HG03439 (cell line): ENCODE measurements around the gene CACHD1.
"Not testable (repeated sequence)": the region's sequence is repeated elsewhere in the genome, so short reads cannot be mapped to it uniquely, and the experiment has no call there.

Experiments
- ATAC-seq: cut with Tn5 transposase; IDR thresholded peaks from one replicate; pipeline ENCODE4 v1.9.1; 2021; ENCODE audit warnings: mild to moderate bottlenecking, moderate library complexity; ENCODE audit not compliant: unreplicated experiment

CACHD1 gene

GRCh38 chr1:64495878-64496277 is 25.9 kb downstream of the CACHD1 start:
- ATAC-seq, result no peak

GRCh38 chr1:64496606-64497005 is 26.7 kb downstream of the CACHD1 start:
- ATAC-seq, result no peak

- ATAC-seq, result no peak
These were observed 27.4 kb downstream of the CACHD1 start for GRCh38 chr1:64497088-64497883.

- ATAC-seq, result no peak
These were observed 28.4 kb downstream of the CACHD1 start for GRCh38 chr1:64498325-64498724.

GRCh38 chr1:64499011-64499410 is 29.1 kb downstream of the CACHD1 start:
- ATAC-seq, result no peak

DNA sequence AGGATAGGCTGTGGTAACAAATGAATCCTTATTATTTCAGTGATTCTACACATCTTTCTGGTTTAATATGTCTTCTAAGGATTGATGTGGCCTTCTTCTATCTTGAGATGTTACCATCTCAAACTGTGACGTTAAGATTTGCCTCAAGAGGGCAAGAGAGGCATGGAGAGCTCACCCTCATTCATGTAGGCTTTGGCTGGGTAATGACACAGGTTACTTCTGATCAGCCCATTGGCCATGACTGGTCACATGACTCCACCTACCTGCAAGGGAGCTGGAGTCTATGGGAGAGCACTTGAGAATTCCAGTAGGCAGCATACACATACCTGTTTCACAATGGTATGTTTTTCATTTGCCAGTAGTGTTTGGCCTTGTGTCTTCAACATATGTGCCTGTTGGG is 30.0 kb downstream of the CACHD1 start:
- no peak for ATAC-seq

GRCh38 chr1:64502083-64502482 is 32.2 kb downstream of the CACHD1 start:
- no peak for ATAC-seq

DNA sequence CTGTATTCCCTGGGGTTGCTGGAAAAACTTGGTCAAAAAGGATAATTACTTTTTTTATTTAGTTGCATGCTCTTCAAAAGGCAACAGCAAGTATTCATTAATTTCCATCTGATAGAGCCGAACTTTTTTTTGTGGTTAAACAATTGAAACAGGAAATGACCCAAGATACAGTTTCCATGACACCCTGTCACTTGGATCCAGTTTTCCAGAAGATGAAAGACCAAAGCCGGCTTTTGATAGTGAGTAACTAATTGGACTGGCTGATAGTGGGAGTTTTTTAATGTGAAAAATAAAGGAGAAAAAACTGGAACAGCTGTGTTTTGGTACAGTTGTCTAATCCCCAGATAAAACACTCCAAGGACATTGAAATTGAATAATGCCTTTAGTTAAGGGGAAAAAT is 33.0 kb downstream of the CACHD1 start:
- ATAC-seq, result no peak

DNA sequence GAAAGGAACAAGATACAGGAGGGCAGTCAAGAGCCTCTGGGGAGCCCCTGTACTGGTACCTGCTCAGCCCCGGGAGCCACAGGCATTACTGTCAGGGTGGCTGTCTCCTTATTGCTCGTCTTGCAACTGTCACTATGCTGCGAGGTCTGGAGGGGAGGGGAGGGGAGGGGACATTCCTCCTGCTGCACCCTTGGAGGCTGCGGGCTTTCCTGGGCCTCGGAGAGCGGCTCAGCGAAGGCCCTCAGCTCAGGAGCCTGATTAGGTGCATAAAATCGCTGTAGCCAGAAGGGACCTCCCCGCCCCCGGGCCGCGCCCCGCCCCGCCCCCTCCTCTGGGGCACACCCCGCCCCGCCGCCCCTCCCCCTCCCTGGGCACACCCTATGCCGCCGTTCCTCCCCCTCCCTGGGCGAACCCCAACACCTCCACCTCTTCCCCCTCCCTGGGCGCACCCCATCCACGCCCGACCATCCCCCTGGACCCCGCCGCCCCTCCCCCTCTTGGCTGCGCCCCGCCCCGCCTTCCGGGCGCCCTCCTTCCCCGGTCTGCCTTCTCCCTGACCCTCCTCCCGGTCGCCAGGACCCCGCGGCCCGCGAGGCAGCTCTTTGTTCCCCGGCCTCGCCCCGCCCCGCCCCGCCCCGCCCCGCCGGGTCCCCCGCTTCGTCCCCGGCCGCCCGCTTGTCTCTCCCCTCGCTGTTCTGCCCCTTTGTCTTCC is 35.5 kb downstream of the CACHD1 start:
- ATAC-seq, result no peak

- ATAC-seq, result no peak
These were observed 36.2 kb downstream of the CACHD1 start for GRCh38 chr1:64505944-64506655.

DNA sequence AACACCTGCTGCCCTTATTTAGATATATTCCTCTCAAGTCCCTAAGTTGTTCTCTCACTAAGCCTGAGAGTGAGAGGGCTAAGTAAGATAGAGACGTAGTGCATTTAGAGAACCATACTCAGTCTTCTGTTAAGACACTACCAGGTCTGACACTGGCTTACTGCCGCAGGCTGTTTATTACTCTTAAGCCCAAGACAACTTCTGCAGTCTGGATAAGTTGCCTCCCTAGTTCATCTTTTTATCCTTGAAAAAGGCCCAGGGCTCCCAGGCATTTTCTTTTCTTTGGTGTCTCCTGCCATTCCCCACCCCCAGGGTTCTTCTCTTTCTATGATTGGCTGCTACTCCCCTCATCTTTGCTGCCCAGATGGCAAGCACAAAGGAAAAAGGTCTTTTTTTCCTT is 38.7 kb downstream of the CACHD1 start:
- ATAC-seq, result no peak

DNA sequence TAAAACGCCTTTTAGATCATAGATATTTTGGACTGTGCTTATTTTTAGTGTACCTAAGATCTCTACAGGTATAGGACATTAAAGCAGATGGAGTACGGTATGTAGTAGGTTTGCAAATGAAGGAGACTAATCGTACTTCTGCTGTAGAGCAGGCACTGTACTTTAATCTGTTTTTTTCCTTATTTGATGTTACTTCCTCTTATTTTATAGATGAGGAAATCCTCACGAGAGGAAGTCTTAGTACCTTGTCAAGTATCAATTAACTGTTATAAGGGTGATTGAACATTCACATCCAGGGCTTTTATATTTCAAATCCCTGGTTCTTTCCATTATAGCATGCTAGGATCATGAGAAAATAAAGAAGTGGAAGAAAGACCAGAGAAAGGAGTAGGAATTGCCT is 41.1 kb downstream of the CACHD1 start:
- ATAC-seq, result no peak

DNA sequence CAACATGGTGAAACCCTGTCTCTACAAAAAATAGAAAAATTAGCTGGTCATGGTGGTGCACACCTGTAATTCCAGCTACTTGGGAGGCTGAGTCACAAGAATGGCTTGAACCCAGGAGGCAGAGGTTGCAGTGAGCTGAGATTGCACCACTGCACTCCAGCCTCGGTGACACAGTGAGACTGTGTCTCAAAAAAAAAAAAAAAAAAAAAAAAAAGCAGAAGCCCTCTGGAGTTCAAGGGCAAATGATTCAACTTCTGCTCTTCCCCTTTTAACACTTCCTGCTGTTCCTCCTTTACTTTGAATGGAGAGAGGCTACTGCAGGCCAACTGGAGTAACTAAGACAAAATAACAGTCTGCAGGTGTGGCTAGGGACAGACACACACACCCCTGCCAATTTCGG is 42.3 kb downstream of the CACHD1 start:
- ATAC-seq, result not testable (repeated sequence)

DNA sequence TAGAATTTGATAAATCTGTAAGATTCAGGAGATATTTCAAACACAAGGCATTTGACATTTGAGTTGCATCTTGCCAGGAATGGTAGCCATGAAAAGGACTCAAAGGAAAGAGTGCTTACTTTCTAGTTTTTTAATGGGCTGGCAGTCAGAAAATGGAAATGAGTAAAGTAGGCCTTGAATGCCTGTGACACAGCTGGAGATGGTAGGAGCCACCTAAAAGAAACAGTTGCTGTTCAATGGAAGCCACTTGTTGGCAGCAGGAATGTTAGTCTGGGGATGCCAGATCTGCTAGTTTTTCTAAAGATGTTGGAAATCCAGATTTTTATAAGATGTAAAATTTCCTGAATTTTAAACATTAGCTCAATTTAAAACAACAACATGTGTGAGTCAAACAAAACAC is 43.6 kb downstream of the CACHD1 start:
- no peak for ATAC-seq

- no peak for ATAC-seq
These were observed 44.4 kb downstream of the CACHD1 start for GRCh38 chr1:64514197-64514765.

DNA sequence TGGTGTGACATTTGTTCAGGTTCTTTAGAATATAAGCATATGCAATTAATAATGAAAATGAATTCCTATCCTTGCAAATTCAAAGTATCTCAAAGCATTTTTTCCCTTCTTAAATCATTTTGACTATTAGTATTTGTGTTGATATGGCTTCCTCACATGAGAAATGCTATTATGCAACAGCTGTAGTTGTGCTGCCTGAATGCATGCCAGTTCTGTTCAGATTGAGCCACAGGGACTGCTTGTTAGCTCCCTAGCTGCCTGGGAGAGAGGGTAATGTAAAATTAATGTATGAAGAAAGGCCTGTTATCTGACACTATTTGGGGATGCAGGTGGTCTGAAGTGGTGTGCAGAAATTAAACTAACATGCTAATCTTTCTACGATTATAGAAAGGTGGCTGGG is 45.5 kb downstream of the CACHD1 start:
- ATAC-seq, result no peak

GRCh38 chr1:64516301-64516700 is 46.4 kb downstream of the CACHD1 start:
- ATAC-seq, result no peak

DNA sequence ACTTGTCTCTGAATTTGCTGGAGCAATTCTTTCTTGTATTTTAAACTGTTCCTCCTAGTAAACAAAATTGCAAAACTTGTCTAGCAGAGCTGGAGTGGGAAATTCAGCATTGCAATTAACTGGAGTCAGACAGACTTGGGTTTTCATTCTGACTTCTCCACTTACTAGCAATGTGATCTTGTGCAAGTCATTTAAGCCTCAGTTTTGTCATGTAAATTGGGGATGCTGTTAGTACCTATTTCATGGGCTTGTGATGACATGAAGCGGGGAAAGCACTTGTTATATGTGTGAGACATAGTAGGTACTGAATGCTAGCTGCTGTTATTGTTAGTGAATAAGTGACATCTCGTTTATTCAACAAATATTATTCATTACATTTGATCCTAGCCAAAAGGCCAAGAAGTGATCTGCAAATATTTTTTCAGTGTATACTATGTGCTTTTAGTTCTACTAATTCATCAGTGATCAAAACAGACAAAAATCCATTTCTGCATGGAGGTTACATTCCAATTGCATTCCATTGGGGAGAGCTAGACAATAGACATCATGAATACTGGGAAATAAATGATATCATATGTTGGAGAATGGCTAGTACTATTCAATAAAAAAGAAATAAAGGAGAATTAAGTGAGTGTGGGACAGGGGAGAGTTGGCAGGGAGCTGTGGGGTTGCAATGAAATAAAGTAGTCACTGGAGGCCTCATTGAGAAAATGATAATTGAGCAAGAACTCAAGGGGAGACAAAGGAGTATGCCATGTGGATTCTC is 47.1 kb downstream of the CACHD1 start:
- no peak for ATAC-seq

- no peak for ATAC-seq
These were observed 47.7 kb downstream of the CACHD1 start for GRCh38 chr1:64517640-64518039.

DNA sequence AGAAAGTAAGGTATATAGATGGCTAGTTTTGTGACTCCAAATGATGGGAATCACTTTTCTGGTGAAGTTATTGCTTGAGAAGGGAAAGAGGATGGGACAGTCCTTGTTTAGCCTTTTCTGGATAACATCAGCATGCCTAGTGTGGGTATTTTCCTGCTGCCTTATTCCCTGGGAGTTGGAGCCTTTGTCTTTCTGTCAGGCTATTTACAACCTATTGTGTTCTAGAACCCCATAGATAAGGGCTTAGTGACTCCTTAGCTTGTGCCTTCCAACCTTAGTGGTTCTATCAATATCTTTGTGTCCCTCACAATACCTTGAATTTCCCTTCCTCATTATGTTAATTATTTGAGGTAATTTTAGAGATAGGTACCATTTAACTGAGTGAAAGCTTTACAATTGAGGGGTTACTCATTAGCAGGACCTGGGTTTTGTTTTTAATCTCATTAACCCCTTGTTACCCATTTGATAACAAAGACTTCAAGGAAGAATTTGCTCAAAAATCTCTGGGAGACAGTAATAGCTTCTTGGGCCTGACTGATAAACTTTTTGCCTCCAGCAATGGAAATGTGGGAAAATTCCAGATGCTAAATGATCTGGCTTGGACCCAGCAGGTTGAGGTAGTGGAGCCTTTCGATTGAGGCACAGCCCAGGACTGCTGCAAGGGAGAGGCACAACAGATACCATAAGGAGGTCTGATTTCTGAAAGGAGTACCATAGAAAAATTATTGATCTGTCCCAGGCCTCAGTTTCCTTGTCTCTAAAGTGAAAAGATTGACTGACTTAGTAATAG is 49.0 kb downstream of the CACHD1 start:
- ATAC-seq, result no peak
